ENCODE measurements around the gene FAM241B.

FAM241B gene

GRCh38 chr10:69616358-69616757 lies 13.7 kb upstream of the FAM241B start:
- H2AFZ ChIP-seq (ENCODE audit: low read length): no peak overlapping the region
- H3K4me3 ChIP-seq (ENCODE audit: low read depth, low read length, poor library complexity, severe bottlenecking): no peak overlapping the region
- no peaks in the 10 kb centered on the region for H3K4me1 ChIP-seq (ENCODE audit: insufficient read depth, low read length, severe bottlenecking)
- no peak overlapping the region for H3K9ac ChIP-seq (ENCODE audit: low read length)
- H3K27me3 ChIP-seq (ENCODE audit: insufficient read depth, low read length): no peaks in the 10 kb centered on the region
- no peaks in the 10 kb centered on the region for H3K9me2 ChIP-seq (ENCODE audit: low read depth, low read length)
- no peak overlapping the region for H3K27ac ChIP-seq (ENCODE audit: low read depth, low read length, poor library complexity, severe bottlenecking)
- H3K4me2 ChIP-seq (ENCODE audit: low read length): no peak overlapping the region
- no peaks in the 10 kb centered on the region for H3F3A ChIP-seq (ENCODE audit: insufficient read depth, low read length)
- no peak for TF ChIP-seq EZH2 (IDR thresholded peaks at IDR 0.05; ENCODE audit: borderline replicate concordance, low read length)
- TF ChIP-seq CTCF (IDR thresholded peaks at IDR 0.05; ENCODE audit: low read length): no peak
- no peaks in the 10 kb centered on the region for H3K79me2 ChIP-seq (ENCODE audit: insufficient read depth, low read length)
- H4K20me1 ChIP-seq (ENCODE audit: insufficient read depth, low read length): no peaks in the 10 kb centered on the region
- no peaks in the 10 kb centered on the region for H3K9me3 ChIP-seq (ENCODE audit: low read length)
- no peaks in the 10 kb centered on the region for H3K36me3 ChIP-seq (ENCODE audit: insufficient read depth, low read length)

- TF ChIP-seq EZH2 (IDR thresholded peaks at IDR 0.05; ENCODE audit: borderline replicate concordance, low read length): no peak
- Histone ChIP-seq H3K4me2 (ENCODE audit: low read length) (no peak overlapping the region), H3K36me3 (ENCODE audit: insufficient read depth, low read length) (no peaks in the 10 kb centered on the region)
Measured at GRCh38 chr10:69618746-69619145, 11.3 kb upstream of the FAM241B start.

GRCh38 chr10:69619626-69620025 lies 10.4 kb upstream of the FAM241B start:
- Histone ChIP-seq H2AFZ (ENCODE audit: low read length) (no peak overlapping the region), H3K4me3 (ENCODE audit: low read depth, low read length, poor library complexity, severe bottlenecking) (no peak overlapping the region), H3F3A (ENCODE audit: insufficient read depth, low read length) (no peaks in the 10 kb centered on the region), H3K27ac (ENCODE audit: low read depth, low read length, poor library complexity, severe bottlenecking) (no peak overlapping the region), H3K79me2 (ENCODE audit: insufficient read depth, low read length) (no peaks in the 10 kb centered on the region), H3K4me1 (ENCODE audit: insufficient read depth, low read length, severe bottlenecking) (no peaks in the 10 kb centered on the region), H3K27me3 (ENCODE audit: insufficient read depth, low read length) (no peaks in the 10 kb centered on the region; the same call in 1 of the 2 replicates), H3K9me3 (ENCODE audit: low read length) (0 out of 2 replicates have a peak, but pooled peaks cover 4% of the 10 kb centered on the region), H3K36me3 (ENCODE audit: insufficient read depth, low read length) (no peaks in the 10 kb centered on the region), H3K9ac (ENCODE audit: low read length) (no peak overlapping the region), H3K9me2 (ENCODE audit: low read depth, low read length) (no peaks in the 10 kb centered on the region), H3K4me2 (ENCODE audit: low read length) (no peak overlapping the region), H4K20me1 (ENCODE audit: insufficient read depth, low read length) (no peaks in the 10 kb centered on the region)
- TF ChIP-seq CTCF (IDR thresholded peaks at IDR 0.05; ENCODE audit: low read length) (no peak), EZH2 (IDR thresholded peaks at IDR 0.05; ENCODE audit: borderline replicate concordance, low read length) (no peak)

More at GRCh38 chr10:69618746-69619145, 11.3 kb upstream of the FAM241B start:
- Histone ChIP-seq H3K27me3 (ENCODE audit: insufficient read depth, low read length) (no peaks in the 10 kb centered on the region; the same call in 1 of the 2 replicates), H3K9me2 (ENCODE audit: low read depth, low read length) (no peaks in the 10 kb centered on the region), H3K9ac (ENCODE audit: low read length) (no peak overlapping the region), H2AFZ (ENCODE audit: low read length) (no peak overlapping the region), H3K4me1 (ENCODE audit: insufficient read depth, low read length, severe bottlenecking) (no peaks in the 10 kb centered on the region), H3K79me2 (ENCODE audit: insufficient read depth, low read length) (no peaks in the 10 kb centered on the region), H3K9me3 (ENCODE audit: low read length) (no peaks in the 10 kb centered on the region), H3K27ac (ENCODE audit: low read depth, low read length, poor library complexity, severe bottlenecking) (no peak overlapping the region), H4K20me1 (ENCODE audit: insufficient read depth, low read length) (no peaks in the 10 kb centered on the region), H3K4me3 (ENCODE audit: low read depth, low read length, poor library complexity, severe bottlenecking) (no peak overlapping the region), H3F3A (ENCODE audit: insufficient read depth, low read length) (no peaks in the 10 kb centered on the region)

DNA sequence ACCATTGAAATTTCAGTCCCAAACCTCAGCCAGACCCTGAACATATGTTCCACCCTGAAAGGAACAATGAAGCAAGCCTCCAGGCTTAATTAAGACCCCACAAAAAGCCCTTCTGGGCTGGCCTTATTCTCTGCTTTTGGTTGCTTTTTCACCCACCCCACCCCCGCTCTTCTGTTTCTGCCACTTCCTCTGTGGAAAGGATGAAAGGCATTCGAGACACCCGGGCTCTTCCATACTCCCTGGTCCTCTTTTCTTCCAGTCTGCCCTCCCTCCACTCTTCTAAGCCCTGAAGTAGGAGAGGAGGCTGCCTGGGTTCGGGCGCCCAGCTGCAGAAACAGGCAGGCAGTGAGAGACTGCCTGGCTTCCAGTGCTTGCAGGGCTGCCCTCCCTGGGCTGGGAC lies 9.4 kb upstream of the FAM241B start:
- no peak overlapping the region for H2AFZ ChIP-seq (ENCODE audit: low read length)
- no peaks in the 10 kb centered on the region for H3K36me3 ChIP-seq (ENCODE audit: insufficient read depth, low read length)
- H3K9ac ChIP-seq (ENCODE audit: low read length): no peak overlapping the region
- no peak overlapping the region for H3K4me3 ChIP-seq (ENCODE audit: low read depth, low read length, poor library complexity, severe bottlenecking)
- H3F3A ChIP-seq (ENCODE audit: insufficient read depth, low read length): no peaks in the 10 kb centered on the region
- no peaks in the 10 kb centered on the region; the same call in 1 of the 2 replicates for H3K27me3 ChIP-seq (ENCODE audit: insufficient read depth, low read length)
- no peaks in the 10 kb centered on the region for H4K20me1 ChIP-seq (ENCODE audit: insufficient read depth, low read length)
- 0 out of 2 replicates have a peak, but pooled peaks cover 4% of the 10 kb centered on the region for H3K9me3 ChIP-seq (ENCODE audit: low read length)
- no peaks in the 10 kb centered on the region for H3K9me2 ChIP-seq (ENCODE audit: low read depth, low read length)
- no peak for TF ChIP-seq CTCF (IDR thresholded peaks at IDR 0.05; ENCODE audit: low read length)
- no peak for TF ChIP-seq EZH2 (IDR thresholded peaks at IDR 0.05; ENCODE audit: borderline replicate concordance, low read length)
- H3K79me2 ChIP-seq (ENCODE audit: insufficient read depth, low read length): no peaks in the 10 kb centered on the region
- no peak overlapping the region for H3K4me2 ChIP-seq (ENCODE audit: low read length)
- no peaks in the 10 kb centered on the region for H3K4me1 ChIP-seq (ENCODE audit: insufficient read depth, low read length, severe bottlenecking)
- no peak overlapping the region for H3K27ac ChIP-seq (ENCODE audit: low read depth, low read length, poor library complexity, severe bottlenecking)
